Ramos (cell line): Measurements from ENCODE around the gene PPFIA4.

Experiments used
- in situ Hi-C: fragments of 300-500 bp; cut with MboI; formaldehyde crosslinking; loops from one replicate; pipeline ENCODE4 v1.14.3; 2022; ENCODE audit warnings: low sequenced_read_pairs; ENCODE audit not compliant: unreplicated experiment

The PPFIA4 gene

DNA sequence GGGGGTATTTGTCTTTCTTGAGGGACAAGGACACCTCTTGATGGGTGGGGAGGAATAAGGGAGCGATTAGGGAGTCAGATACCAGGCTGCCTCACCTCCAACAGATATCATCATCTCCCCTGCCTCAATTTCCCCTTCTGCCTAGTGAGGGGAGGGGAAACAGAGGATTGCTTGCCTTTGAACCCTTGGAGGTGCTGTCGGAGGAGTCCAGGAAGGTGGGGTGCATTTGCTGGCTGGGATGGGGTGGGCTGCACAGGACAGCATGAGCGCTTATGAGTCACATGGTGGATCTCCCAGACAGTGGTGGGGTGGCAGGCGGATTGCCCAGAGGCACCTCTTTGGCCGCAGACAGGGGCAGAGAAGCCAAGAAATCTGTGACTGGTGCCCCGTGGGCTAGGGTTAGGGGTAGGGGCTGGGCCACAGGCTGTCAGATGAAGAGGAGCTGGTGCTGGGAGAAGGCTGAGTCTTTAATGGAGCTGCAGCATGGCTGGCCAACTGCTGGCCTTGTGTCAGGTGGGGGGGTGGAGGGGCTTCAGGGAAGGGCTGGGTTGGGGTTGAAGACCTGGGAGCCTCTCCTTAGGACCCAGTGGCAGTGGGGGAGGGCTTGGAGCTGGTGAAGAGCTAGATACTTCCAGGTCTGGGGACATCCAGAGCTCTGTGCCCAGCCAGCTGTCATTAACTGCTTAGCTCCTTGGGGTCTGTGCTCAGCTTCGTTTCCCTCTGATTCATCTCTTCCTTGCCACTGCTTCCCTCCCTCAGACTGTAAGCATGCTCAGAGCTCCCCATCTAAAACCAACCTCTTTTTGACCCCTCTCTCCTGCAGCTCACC, 94.2 kb downstream of the PPFIA4 start:
- in situ Hi-C loops, result no loop called here

DNA sequence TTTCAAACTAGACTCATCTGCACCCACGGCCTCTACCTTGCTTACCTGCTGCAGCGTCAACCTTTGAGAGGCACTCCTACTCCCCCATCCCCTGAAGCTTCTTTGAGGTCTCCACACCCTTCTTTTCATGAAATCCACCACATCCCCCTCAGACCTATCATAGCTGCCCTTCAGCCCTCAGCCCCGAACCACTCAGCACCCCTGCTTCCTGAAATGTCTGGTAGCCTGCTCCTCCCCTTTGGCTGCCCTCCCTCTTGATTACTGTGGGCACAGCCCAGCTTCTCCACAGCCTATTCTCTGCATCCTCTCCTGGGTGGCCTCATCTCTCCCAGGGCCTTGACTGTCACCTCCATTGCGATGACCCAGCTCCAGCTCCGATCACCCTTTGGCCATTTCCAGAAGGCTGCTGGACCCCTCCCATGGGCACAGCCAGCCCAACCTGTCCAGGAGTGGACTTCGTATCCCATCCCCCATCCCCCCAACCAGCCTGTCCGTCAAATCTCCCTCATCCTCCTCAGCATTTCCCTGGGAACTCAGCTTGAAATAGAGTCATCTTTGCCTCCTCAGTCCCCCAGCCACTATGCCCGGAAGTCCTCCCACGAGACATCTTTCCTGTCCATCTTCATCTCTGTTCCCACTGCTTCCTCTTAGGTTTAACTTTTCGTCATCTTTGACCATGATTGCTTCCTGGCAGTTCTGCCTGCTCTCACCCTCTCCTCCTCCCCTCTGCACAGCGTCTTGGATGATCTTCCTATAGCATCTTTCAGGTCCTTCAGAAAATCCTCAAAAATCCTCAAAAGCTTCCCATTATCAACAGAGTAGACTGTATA, 95.1 kb downstream of the PPFIA4 start:
- in situ Hi-C loops, result no loop called here

DNA sequence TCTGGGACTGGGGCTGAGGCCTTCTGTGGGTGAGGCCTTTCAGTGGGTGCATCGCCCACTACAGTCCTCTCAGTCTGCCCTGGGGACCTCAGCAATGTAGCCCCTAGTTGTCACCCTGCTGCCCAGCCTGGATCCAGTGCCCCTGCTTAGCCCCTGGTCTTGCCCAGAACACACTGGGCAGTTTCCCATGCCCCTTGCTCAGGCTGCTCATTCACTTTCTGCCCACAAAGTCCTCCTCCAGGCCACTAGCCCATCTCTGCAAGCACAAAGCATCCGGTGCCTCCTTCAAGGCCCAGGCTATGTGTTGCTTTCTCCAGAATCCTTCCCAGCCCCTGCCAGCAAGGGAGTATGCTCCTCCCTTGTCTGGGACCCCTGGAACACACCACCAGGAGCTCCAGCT, 95.9 kb downstream of the PPFIA4 start:
- in situ Hi-C loops, result no loop called here

DNA sequence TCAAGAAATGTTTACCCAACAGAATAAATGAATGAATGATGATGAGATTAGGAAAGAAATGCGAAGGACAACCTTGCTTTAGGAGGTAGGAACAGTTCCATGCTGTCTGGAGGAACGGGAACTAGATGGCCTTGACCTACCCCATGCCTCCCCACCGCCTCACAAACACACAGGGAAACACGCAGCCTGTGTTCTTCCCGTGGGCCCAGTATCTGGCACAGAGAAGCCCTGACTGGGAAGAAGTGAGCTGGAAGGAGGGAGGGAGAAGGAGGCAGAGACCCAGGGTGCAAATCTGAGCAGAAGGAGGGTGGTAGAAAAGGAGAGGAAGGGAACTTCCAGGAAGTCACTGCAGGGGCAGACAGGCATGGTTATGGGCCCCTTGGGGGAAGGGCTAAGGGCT, 97.7 kb downstream of the PPFIA4 start:
- in situ Hi-C loops, result no loop called here

GRCh38 chr1:203124546-203125317, 98.4 kb downstream of the PPFIA4 start:
- in situ Hi-C loops, result no loop called here

DNA sequence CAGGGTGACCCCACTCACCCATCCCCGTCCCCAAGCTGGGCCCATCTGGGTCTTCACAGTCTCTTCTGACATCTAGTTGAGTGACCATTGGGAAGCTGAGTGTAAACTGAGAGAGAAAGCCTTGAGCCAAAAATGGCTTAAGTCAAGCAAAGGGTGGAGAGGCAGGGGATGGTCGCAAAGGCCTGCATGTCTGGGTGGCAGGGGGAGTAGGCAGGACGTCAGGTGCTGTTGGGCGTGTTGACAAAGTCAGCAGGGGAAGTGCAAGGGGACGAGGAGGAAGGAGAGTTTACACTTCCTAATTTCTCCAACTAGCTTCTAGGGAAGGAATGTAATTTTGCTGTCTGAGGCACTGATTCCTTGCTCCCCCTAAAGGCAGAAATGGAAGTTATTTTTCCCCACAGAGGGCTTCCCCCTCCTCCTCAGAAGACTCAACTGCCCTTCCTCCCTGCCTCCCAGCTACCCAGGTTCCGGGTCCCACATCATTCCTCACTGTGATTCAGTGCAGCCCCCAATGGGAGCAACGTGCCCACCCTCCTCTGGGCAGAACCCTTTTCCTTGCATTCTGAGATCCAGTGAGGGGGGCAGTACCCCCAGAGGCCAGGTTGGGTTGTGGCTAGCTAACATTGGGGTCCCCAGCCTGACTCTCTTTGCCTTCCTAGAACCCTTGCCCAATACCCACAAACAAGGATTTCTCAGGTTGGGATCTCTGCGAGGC, 100.0 kb downstream of the PPFIA4 start:
- in situ Hi-C loops, result no loop called here

DNA sequence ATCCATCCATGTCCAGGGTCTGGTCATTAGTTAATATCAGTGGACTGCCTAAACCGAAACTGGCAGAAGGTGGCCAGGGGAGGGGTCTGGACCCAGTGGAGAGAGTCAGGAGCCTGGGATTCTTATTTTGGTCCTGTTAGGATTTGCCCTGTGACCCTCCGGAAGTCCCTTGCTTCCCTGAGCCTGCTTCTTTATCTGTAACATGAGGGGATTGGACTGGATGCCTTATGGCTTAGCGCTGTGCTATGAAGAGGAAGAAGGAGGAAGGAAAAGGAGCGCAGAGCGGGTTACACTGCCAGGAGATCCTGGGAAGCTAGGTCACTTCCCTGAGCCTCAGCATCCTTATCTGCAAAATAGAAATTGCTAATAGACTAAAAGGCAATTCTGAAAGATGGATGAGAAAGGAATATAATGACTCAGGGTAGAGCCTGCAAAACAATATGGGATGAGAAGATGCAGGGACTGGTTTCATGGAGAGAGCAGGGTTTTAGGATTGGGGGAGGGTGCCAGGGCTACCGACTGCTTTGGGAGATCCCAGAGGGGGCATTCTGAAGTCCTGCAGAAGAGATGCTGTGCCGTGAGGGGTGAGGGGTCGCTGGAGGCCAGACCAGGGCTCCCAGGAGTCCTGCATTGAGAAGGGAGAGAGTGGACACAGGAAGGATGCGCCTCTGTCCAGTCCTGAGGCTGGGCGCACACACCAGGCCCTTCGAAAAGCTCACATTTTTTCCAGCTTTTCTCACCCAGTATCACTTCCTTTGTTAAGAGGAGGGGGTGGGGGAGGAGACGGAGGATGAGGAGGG, 100.8 kb downstream of the PPFIA4 start:
- in situ Hi-C loops, result no loop called here

DNA sequence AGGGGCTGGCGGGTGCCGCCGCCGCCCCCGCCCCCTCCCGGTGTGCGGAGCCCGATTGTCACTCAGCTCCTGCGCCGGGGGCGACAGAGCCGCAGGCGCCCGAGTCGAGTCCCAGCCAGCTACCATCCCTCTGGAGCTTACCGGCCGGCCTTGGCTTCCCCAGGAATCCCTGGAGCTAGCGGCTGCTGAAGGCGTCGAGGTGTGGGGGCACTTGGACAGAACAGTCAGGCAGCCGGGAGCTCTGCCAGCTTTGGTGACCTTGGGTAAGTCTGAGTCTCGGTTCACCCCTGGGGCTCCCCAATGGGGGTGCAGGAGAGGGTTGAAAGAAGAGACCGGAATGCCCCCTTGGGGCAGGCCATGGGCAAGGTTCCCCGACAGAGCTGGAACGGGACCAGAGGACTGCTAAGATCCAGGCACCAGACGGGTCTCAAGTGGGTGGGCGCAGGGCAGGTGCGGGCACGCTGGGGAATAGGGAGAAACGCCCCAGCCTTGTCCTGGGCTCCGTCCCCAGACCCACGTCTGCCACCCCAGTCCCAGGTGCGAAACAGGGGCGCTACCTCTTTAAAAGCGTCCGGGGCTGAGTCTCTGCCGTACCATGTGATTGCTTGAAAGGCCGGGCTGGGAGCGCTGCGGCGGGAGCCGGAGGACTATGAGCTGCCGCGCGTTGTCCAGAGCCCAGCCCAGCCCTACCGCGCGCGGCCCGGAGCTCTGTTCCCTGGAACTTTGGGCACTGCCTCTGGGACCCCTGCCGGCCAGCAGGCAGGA, 101.6 kb downstream of the PPFIA4 start, which contains the start of gene ADORA1:
Gene ADORA1 (plus strand): TSS at position 61 of the 765 bp plus-strand sequence. CDS start 1,116 bp downstream, outside the sequence.
- in situ Hi-C loops, result no loop called here

- in situ Hi-C loops, result no loop called here
Observed at GRCh38 chr1:203128431-203128715, 102.1 kb downstream of the PPFIA4 start.
